ENCODE data around the gene PCDH10. TPM values are rescaled to one million over a fixed set of nuclear protein-coding genes. Genes with fewer than 3 reads are reported as not detected.

Gene PCDH10
- total and polyA plus RNA-seq, 2 of the 8 experiments (the other 6 are each of a cell fraction or from before 2014, with no cell fraction given): 2.2 to 10.0 TPM

GRCh38 chr4:133157460-133158160, 8.5 kb downstream of the PCDH10 start:
- Histone ChIP-seq H3K27me3 (replicated peaks in 1 of 4; ENCODE audit: control insufficient read depth in 3 of 4, extremely low read depth in 1 of 4, insufficient read depth in 3 of 4, low read length in 3 of 4) (peaks cover 6 to 12% (median 10%) of the 10 kb centered on the region in 4 experiments; a peak in 6 of 7 replicates), H2BK20ac (ENCODE audit: low read length) (no peak overlapping the region), H3K9ac (replicated peaks in 1 of 4; ENCODE audit: extremely low read depth in 1 of 4, low read depth in 3 of 4, low read length in 3 of 4) (no peak overlapping the region), H3K18ac (ENCODE audit: extremely low read depth, low read length) (no peak overlapping the region), H2BK15ac (ENCODE audit: low read length) (no peak overlapping the region), H3K79me2 (ENCODE audit: control insufficient read depth in 1 of 2, insufficient read depth in 2 of 2, low read length in 2 of 2) (no peaks in the 10 kb centered on the region), H4K8ac (ENCODE audit: extremely low read depth, insufficient read depth, low read length) (no peak overlapping the region), H3K79me1 (ENCODE audit: low read depth, low read length) (no peaks in the 10 kb centered on the region), H3K36me3 (ENCODE audit: control insufficient read depth in 2 of 4, insufficient read depth in 4 of 4, low read length in 3 of 4) (no peaks in the 10 kb centered on the region; a peak in 1 of 8 replicates), H3K14ac (ENCODE audit: insufficient read length) (no peak overlapping the region), H2BK5ac (ENCODE audit: low read depth, low read length) (no peak overlapping the region), H3K9me3 (ENCODE audit: insufficient read depth in 2 of 2, low read depth in 1 of 2, low read length in 1 of 2) (no peaks in the 10 kb centered on the region), H3K56ac (replicated peaks; ENCODE audit: insufficient read length, low read depth, low read length) (no peak overlapping the region), H4K91ac (replicated peaks; ENCODE audit: insufficient read length, low read length) (no peak overlapping the region), H3K27ac (ENCODE audit: low read depth, low read length) (no peak overlapping the region), H3K23ac (ENCODE audit: insufficient read length) (no peak overlapping the region), H3K23me2 (ENCODE audit: low read depth, low read length) (peaks cover 5% of the 10 kb centered on the region), H2BK12ac (ENCODE audit: low read depth, low read length) (no peak overlapping the region), H3K4me2 (ENCODE audit: insufficient read depth in 1 of 2, low read depth in 2 of 2, low read length in 2 of 2) (no peak overlapping the region), H4K5ac (ENCODE audit: insufficient read length, low read depth, low read length) (no peak overlapping the region), H2AFZ (ENCODE audit: low read length) (no peak overlapping the region), H4K20me1 (replicated peaks in 1 of 2; ENCODE audit: control insufficient read depth in 1 of 2, insufficient read depth in 2 of 2, low read length in 2 of 2) (no peaks in the 10 kb centered on the region), H3K4ac (replicated peaks; ENCODE audit: insufficient read length, low read depth, low read length) (no peak overlapping the region), H3K4me1 (replicated peaks in 1 of 4; ENCODE audit: control insufficient read depth in 3 of 4, insufficient read depth in 4 of 4, low read length in 3 of 4) (peaks cover 0 to 5% (median 2%) of the 10 kb centered on the region in 4 experiments; a peak in 3 of 7 replicates), H3K4me3 (ENCODE audit: extremely low read depth in 1 of 4, insufficient read depth in 2 of 4, low read depth in 3 of 4, low read length in 4 of 4) (no peak overlapping the region), H2AK5ac (ENCODE audit: low read depth, low read length) (no peak overlapping the region), H2BK120ac (replicated peaks; ENCODE audit: low read depth, low read length) (no peak overlapping the region)
- ChIA-PET POLR2A (ENCODE audit: partially characterized antibody) (interaction anchor here (1.0 kb wide), 1 partner anchor 81 kb away, joined by 3 read pairs; no protein-coding TSS in a partner anchor), CTCF (ENCODE audit: partially characterized antibody) (interaction anchor here (0.6 to 2.8 kb wide), 3 partner anchors 11 to 352 kb away, joined by 3 to 11 read pairs (median 3); no protein-coding TSS in a partner anchor)
- FAIRE-seq: no peak
- 83% methylated on average over 5 of the region's 5 CpGs; no CpG with 5 or more reads in 1 of the 2 experiments for WGBS, 2 experiments (ENCODE audit: extremely low coverage in 1 of 2, insufficient coverage in 1 of 2, insufficient read length in 1 of 2, insufficient replicate concordance in 2 of 2, low coverage in 1 of 2, low lambda C conversion rate in 2 of 2, missing lambda C conversion rate in 1 of 2)
- DNase-seq (ENCODE audit: low read depth in 1 of 2, low spot score in 2 of 2): no peak
- TF ChIP-seq TEAD4 (IDR thresholded peaks at IDR 0.05; ENCODE audit: low read depth, low read length) (no peak), BCL11A (IDR thresholded peaks at IDR 0.05; ENCODE audit: low read depth in 2 of 2, low read length in 2 of 2) (no peak), ATF2 (IDR thresholded peaks at IDR 0.05; ENCODE audit: low read length) (no peak), SRF (IDR thresholded peaks at IDR 0.05; ENCODE audit: low read depth, low read length) (no peak), USF2 (IDR thresholded peaks at IDR 0.05; ENCODE audit: low read length) (no peak), GABPA (IDR thresholded peaks at IDR 0.05; ENCODE audit: borderline replicate concordance, insufficient read depth, low read length) (no peak), CHD2 (IDR thresholded peaks at IDR 0.05; ENCODE audit: low read length) (no peak), POU5F1 (IDR thresholded peaks at IDR 0.05; ENCODE audit: low read depth, low read length) (no peak), HDAC2 (IDR thresholded peaks at IDR 0.05; ENCODE audit: borderline replicate concordance in 1 of 2, low read depth in 2 of 2, low read length in 2 of 2) (no peak)

Measured in H1 (cell line).